B cell (primary cell): ENCODE measurements around the gene CD300LD.

Source experiments
- EZH2 ChIP-seq: IDR thresholded peaks from 2 replicates; pipeline ENCODE4 v1.6.1; 2012; ENCODE audit warnings: borderline replicate concordance, low read depth, mild to moderate bottlenecking, moderate library complexity, low read length; ENCODE audit not compliant: insufficient read depth, poor library complexity, severe bottlenecking
- TF ChIP-seq, protein P1 (sequence below): fragments of 200-600 bp; IDR thresholded peaks from one replicate; pipeline ENCODE4 v1.8.0; 2022; ENCODE audit warnings: antibody characterized with exemption, mild to moderate bottlenecking

DNA sequence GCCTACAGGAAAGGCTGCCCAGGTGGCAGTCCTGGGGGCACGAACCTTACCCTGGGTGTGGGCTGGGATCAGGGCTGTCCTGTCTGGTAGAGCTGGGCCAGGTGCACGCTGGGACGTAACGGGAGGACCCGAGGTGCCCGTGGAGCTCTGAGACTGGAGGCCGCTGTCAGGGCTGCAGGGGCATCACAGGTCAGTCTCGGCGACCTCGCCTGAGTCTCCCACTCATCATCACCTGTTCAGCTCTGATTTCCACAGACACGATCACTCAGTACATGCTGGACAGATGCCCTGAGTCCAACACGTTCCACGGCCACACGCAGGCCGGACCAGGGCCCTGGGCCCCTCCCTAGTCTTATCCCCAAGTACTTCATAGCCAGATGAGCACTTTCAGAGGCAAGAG is 41.5 kb downstream of the CD300LD start:
- TF ChIP-seq, protein P1, sequence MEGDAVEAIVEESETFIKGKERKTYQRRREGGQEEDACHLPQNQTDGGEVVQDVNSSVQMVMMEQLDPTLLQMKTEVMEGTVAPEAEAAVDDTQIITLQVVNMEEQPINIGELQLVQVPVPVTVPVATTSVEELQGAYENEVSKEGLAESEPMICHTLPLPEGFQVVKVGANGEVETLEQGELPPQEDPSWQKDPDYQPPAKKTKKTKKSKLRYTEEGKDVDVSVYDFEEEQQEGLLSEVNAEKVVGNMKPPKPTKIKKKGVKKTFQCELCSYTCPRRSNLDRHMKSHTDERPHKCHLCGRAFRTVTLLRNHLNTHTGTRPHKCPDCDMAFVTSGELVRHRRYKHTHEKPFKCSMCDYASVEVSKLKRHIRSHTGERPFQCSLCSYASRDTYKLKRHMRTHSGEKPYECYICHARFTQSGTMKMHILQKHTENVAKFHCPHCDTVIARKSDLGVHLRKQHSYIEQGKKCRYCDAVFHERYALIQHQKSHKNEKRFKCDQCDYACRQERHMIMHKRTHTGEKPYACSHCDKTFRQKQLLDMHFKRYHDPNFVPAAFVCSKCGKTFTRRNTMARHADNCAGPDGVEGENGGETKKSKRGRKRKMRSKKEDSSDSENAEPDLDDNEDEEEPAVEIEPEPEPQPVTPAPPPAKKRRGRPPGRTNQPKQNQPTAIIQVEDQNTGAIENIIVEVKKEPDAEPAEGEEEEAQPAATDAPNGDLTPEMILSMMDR: no peak
- TF ChIP-seq EZH2: no peak
